AG04449 (cell line): ENCODE measurements around the gene P2RY2.

ENCODE experiments used
- CTCF ChIA-PET: fragments of 350-600 bp; formaldehyde crosslinking; extraction: SDS; loops from one replicate; lab custom pipeline; 2021; ENCODE audit warnings: antibody characterized with exemption; lab: Yijun Ruan, JAX
- POLR2A ChIA-PET: fragments of 400-600, 350-600 bp; formaldehyde crosslinking; extraction: SDS; loops from one replicate; lab custom pipeline; 2020; ENCODE audit warnings: antibody characterized with exemption, inconsistent platforms; lab: Yijun Ruan, JAX
- DNase-seq: peaks from one replicate; pipeline ENCODE4 v3.0.0-alpha.2; 2010; ENCODE audit warnings: low read depth, low spot score
- H3K4me3 ChIP-seq: 2 replicates; pipeline ENCODE4 v1.5.1; 2011; ENCODE audit warnings: low read depth, mild to moderate bottlenecking, control low read depth, low read length
- TF ChIP-seq, protein P1 (sequence below): IDR thresholded peaks from one replicate; pipeline ENCODE4 v1.5.1; 2011; ENCODE audit warnings: mild to moderate bottlenecking, moderate library complexity, low read length, control low read depth, inconsistent platforms; ENCODE audit not compliant: insufficient read depth; ENCODE audit errors: missing control alignments

The P2RY2 gene

DNA sequence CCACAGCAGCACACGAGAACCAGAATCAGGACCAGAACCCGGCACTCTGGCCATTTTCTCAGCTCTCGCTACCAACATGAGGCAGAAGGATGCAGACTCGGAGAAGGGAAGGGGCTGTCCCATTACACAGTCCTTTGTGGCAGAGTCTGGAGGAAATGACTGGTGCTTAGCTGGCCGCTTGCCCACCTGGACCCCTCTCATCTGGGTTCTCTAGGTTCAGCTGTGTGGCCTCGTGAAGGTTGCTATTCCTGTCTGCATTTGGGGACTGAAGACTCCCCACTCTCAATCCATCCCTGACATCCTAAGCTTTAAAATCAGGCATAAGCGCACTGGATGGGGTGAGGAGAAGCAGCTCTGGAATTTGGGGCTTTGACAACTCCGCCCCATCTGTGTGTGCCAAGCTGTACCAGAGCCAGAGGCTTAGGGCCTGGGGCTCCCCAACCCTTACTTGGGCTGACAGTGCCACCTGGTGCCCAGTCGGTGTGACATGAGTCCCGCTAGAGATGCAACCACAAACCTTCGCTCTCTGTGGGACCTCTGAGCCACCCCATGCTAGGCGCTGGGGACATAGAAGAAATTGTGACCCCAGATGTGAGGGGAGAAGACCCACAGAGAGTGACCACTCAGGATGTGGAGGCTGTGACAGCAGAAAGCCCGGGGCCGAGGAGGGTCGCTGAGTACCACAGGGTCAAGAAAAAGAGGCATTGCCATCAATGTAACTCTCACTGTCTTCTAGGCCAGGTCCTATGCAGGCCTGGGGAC is 40.1 kb upstream of the P2RY2 start:
- TF ChIP-seq, protein P1, sequence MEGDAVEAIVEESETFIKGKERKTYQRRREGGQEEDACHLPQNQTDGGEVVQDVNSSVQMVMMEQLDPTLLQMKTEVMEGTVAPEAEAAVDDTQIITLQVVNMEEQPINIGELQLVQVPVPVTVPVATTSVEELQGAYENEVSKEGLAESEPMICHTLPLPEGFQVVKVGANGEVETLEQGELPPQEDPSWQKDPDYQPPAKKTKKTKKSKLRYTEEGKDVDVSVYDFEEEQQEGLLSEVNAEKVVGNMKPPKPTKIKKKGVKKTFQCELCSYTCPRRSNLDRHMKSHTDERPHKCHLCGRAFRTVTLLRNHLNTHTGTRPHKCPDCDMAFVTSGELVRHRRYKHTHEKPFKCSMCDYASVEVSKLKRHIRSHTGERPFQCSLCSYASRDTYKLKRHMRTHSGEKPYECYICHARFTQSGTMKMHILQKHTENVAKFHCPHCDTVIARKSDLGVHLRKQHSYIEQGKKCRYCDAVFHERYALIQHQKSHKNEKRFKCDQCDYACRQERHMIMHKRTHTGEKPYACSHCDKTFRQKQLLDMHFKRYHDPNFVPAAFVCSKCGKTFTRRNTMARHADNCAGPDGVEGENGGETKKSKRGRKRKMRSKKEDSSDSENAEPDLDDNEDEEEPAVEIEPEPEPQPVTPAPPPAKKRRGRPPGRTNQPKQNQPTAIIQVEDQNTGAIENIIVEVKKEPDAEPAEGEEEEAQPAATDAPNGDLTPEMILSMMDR = peak; percentile 85
- POLR2A ChIA-PET = interaction anchor here (0.5 to 0.6 kb wide), 4 partner anchors 8 to 345 kb away, joined by 3 read pairs; no protein-coding TSS in a partner anchor
- no peak overlapping the region for H3K4me3 ChIP-seq
- DNase-seq = peak; percentile 36
- CTCF ChIA-PET = interaction anchor here (0.6 to 7.4 kb wide), 66 partner anchors 9 to 707 kb away, joined by 3 to 324 read pairs (median 4); partner anchors contain the start of genes ATG16L2, FCHSD2 and STARD10

DNA sequence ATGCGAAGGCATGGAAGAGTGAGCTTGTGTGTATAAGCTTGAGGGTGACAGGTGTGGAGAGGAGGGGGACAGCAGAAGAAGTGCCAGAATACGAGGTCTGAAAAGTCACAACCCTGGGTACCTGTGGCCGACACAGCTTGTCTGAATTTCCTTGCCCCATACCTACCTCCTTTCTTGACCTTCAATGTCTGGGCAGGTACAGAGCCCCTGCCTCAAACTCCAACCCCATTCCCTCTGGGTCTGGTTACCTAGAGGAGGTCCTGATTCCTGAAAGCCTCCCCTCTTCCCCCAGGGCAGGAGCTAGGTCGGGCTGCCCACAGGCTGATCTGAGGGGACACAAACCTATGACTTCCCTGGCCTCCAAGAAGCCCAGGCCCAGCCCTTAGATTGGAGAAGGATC is 39.4 kb upstream of the P2RY2 start:
- TF ChIP-seq, protein P1 = no peak
- ChIA-PET POLR2A (no interaction called here), CTCF (interaction anchor here (0.7 to 7.4 kb wide), 45 partner anchors 8 to 694 kb away, joined by 3 to 324 read pairs (median 5); partner anchors contain the start of genes ATG16L2 and FCHSD2)
- DNase-seq = no peak
- H3K4me3 ChIP-seq = no peak overlapping the region

GRCh38 chr11:73182824-73183321 is 35.2 kb upstream of the P2RY2 start:
- CTCF ChIA-PET = interaction anchor here (0.7 to 12.1 kb wide), 17 partner anchors 11 to 458 kb away, joined by 3 to 210 read pairs (median 5); no protein-coding TSS in a partner anchor
- TF ChIP-seq, protein P1 = no peak
- no peak overlapping the region for H3K4me3 ChIP-seq
- DNase-seq = no peak
- POLR2A ChIA-PET = no interaction called here

GRCh38 chr11:73184953-73185671 is 33.0 kb upstream of the P2RY2 start:
- POLR2A ChIA-PET = interaction anchor here (1.0 to 1.4 kb wide), 3 partner anchors 28 to 122 kb away, joined by 3 to 7 read pairs (median 4); no protein-coding TSS in a partner anchor
- CTCF ChIA-PET = interaction anchor here (0.5 to 12.1 kb wide), 33 partner anchors 10 to 475 kb away, joined by 3 to 210 read pairs (median 4); no protein-coding TSS in a partner anchor
- TF ChIP-seq, protein P1 = peak; percentile 96
- no peak for DNase-seq
- H3K4me3 ChIP-seq = no peak overlapping the region

DNA sequence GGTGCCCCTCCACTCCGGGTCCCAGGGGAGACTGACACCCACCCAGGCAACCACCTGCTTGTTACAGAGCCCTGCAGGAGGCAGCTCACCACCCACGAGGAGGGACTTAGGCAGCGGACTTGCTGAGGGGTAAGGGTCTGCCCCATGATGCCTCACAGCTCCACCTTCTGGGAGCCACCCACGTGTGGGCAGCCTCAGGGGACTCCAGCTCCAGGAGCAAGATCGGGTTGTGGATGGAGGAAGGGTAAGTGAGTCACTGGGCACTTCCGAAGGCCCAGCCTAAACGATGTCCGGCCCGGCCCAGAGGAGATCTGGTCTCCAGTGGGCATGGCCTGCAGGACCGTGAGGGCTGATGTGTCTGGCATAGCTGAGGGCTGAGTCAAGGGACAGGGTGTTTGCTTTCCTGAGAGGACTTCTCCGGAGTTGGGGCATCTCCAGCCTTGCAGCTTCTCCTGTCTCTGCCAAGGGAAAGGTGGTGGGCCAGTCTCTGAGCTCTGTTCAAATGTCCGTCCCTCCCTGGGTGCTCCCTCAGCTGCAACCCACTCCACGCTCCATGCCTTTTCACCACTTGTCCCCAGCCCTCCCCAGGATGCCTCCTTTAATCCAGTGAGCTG is 32.3 kb upstream of the P2RY2 start:
- POLR2A ChIA-PET = interaction anchor here (1.0 to 1.4 kb wide), 4 partner anchors 8 to 121 kb away, joined by 3 to 7 read pairs (median 4); no protein-coding TSS in a partner anchor
- TF ChIP-seq, protein P1 = no peak
- H3K4me3 ChIP-seq = no peak overlapping the region

More for the DNA sequence above, 32.3 kb upstream of the P2RY2 start:
- CTCF ChIA-PET = interaction anchor here (0.6 to 12.1 kb wide), 30 partner anchors 8 to 460 kb away, joined by 3 to 210 read pairs (median 6); no protein-coding TSS in a partner anchor
- DNase-seq = peak; percentile 42
